ENCODE results near the gene MT2A. TPM values are rescaled to one million over a fixed set of nuclear protein-coding genes. Genes with fewer than 3 reads are reported as not detected.

Gene MT2A
- total RNA-seq, 1 donor from 2014 or later = 282 TPM

Other genes starting within 250 kb of the MT2A start
- 57.1 and 60.6 TPM in 2 replicates for gene AMFR, start 183.0 kb upstream of the MT2A start, total RNA-seq
- gene NUDT21, start 157.3 kb upstream of the MT2A start, total RNA-seq = 224 and 230 TPM in 2 replicates
- gene OGFOD1, start 157.0 kb upstream of the MT2A start, total RNA-seq = 50.6 TPM in 2 replicates
- 12.5 and 15.8 TPM in 2 replicates for gene BBS2, start 88.6 kb upstream of the MT2A start, total RNA-seq
- gene MT4, start 43.5 kb upstream of the MT2A start, total RNA-seq = not detected in 2 replicates
- 3.4 and 4.9 TPM in 2 replicates for gene MT3, start 19.1 kb upstream of the MT2A start, total RNA-seq
- gene MT1E, start 17.2 kb downstream of the MT2A start, total RNA-seq = 169 and 187 TPM in 2 replicates
- 0.45 TPM in 1 of 2 replicates, not detected in the other for gene MT1M, start 24.1 kb downstream of the MT2A start, total RNA-seq
- 0.57 and 0.82 TPM in 2 replicates for gene MT1A, start 30.1 kb downstream of the MT2A start, total RNA-seq
- not detected in 2 replicates for gene MT1B, start 43.3 kb downstream of the MT2A start, total RNA-seq
- gene MT1F, start 49.4 kb downstream of the MT2A start, total RNA-seq = 18.5 and 24.1 TPM in 2 replicates
- gene MT1G, start 59.5 kb downstream of the MT2A start, total RNA-seq = 27.6 and 30.1 TPM in 2 replicates
- gene MT1H, start 61.2 kb downstream of the MT2A start, total RNA-seq = 1.7 and 4.8 TPM in 2 replicates
- gene MT1X, start 73.9 kb downstream of the MT2A start, total RNA-seq = 61.4 and 64.6 TPM in 2 replicates
- 97.2 and 101 TPM in 2 replicates for gene NUP93, start 121.5 kb downstream of the MT2A start, total RNA-seq